Astrocyte of the cerebellum (primary cell): ENCODE results near the gene FCRL3.

Experiments used
- DNase-seq: peaks from one replicate; pipeline ENCODE4 v3.0.0-alpha.2; 2011; ENCODE audit warnings: low read depth
- H3K4me3 ChIP-seq: 2 replicates; pipeline ENCODE4 v1.5.1; 2011; ENCODE audit warnings: mild to moderate bottlenecking, low read depth, low read length, moderate library complexity
- in situ Hi-C: cut with HindIII; loops from 2 replicates; pipeline ENCODE4 v1.10.0; 2017; ENCODE audit warnings: low sequenced_read_pairs
- TF ChIP-seq, protein P1 (sequence below): IDR thresholded peaks from 2 replicates; pipeline ENCODE4 v1.5.1; 2012; ENCODE audit warnings: low read length, low read depth, moderate library complexity, mild to moderate bottlenecking; ENCODE audit errors: missing control alignments

FCRL3 gene

DNA sequence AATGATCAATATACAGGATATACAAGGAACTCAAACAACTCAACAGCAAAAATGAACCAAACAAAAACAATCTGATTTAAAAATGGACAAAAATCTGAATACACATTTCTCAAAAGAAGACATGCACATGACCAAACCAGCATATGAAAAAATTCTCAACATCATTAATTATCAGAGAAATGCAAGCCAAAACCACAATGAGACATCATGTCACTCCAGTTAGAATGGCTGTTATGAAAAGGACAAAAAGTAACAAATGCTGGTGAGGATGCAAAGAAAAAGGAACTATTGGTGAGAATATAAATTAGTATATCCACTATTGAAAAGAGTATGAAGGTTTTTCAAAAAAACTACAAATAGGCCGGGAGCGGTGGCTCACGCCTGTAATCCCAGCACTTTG lies 42.0 kb downstream of the FCRL3 start:
- H3K4me3 ChIP-seq: no peak overlapping the region
- DNase-seq: no peak
- TF ChIP-seq, protein P1, sequence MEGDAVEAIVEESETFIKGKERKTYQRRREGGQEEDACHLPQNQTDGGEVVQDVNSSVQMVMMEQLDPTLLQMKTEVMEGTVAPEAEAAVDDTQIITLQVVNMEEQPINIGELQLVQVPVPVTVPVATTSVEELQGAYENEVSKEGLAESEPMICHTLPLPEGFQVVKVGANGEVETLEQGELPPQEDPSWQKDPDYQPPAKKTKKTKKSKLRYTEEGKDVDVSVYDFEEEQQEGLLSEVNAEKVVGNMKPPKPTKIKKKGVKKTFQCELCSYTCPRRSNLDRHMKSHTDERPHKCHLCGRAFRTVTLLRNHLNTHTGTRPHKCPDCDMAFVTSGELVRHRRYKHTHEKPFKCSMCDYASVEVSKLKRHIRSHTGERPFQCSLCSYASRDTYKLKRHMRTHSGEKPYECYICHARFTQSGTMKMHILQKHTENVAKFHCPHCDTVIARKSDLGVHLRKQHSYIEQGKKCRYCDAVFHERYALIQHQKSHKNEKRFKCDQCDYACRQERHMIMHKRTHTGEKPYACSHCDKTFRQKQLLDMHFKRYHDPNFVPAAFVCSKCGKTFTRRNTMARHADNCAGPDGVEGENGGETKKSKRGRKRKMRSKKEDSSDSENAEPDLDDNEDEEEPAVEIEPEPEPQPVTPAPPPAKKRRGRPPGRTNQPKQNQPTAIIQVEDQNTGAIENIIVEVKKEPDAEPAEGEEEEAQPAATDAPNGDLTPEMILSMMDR: no peak
- in situ Hi-C loops: no loop called here

DNA sequence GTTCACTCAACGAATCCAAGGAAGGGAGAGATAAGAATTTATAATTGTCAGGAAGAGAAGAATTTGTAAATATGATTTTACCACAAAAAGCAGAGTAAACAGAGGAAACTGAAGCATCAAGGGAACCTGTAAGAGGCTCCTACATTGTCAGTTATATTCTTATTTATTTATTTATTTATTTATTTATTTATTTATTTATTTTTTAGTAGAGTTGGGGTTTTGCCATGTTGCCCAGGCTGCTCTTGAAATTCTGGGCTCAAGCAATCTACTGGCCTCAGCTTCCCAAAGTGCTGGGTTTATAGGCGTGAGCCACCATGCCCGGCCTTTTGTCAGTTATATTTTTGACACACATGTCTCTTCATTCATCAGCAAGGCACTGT lies 47.1 kb downstream of the FCRL3 start:
- TF ChIP-seq, protein P1: no peak
- in situ Hi-C loops: no loop called here

DNA sequence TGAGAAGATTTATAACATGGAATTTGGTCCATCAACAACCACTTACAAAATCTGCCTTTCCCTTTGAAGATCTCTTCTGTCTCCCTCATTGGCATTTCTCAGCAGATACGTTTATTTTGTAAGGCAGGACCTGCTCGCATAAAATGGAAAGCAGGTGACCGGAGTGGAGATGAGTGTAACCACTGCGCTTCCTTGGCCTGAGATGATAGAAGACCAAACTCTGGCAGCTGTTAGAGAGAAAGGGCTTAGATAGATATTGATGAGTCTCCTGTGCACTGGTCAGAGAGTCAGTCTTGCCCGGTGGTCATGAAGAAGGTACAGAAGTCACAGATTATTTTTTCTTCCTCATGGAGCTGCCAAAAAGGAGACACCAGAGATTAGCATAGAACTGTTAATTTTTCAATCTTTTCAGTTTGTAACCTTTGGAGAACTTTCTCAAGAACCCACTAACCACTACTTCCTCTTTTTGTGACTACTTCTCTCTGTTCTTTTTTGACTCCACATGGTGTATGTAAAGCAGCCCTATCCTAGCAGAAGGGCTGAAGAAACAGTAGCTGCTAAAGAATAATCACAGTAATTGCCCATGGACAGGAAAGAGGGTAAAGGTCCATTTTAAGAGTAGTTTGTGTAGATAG lies 47.6 kb downstream of the FCRL3 start:
- DNase-seq: no peak
- no peak overlapping the region for H3K4me3 ChIP-seq
- in situ Hi-C loops: no loop called here
- TF ChIP-seq, protein P1: no peak

More for the DNA sequence above, 47.1 kb downstream of the FCRL3 start:
- no peak for DNase-seq
- H3K4me3 ChIP-seq: no peak overlapping the region

DNA sequence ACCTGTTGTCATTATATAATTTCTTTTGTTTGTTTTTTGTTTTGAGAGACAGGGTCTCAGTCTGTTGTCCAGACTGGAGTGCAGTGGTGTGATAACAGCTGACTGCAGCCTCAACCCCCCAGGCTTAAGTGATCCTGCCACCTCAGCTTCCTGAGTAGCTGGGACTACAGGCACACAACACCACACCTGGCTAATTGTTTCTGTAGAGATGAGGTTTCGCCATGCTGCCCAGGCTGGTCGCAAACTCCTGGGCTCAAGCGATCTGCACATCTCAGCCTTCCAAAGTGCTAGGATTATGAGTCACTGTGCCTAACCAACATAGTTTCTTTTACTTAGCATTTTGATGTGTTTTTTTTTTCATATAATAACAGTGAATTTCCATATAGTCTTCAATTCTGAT lies 52.3 kb downstream of the FCRL3 start:
- in situ Hi-C loops: no loop called here
- TF ChIP-seq, protein P1: no peak
- H3K4me3 ChIP-seq: no peak overlapping the region
- no peak for DNase-seq

DNA sequence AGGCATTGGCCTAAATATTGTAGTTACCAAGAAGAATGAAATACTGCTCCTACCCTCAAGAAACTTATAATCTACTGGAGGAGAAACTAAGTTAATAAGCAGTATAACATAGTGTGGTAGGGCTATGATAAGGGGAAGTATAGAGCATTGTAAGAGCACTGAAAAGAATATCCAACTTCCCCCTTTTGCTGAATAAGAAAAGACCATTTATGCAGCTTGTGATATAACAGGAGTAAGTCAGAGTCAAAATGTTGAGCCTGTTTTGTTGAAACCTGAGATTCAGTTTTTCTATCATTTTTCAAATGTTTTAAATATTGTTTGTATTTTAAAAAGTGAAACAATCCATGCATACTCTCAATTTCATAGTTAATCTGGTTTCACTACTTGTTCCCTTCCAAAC lies 54.4 kb downstream of the FCRL3 start:
- in situ Hi-C loops: no loop called here

DNA sequence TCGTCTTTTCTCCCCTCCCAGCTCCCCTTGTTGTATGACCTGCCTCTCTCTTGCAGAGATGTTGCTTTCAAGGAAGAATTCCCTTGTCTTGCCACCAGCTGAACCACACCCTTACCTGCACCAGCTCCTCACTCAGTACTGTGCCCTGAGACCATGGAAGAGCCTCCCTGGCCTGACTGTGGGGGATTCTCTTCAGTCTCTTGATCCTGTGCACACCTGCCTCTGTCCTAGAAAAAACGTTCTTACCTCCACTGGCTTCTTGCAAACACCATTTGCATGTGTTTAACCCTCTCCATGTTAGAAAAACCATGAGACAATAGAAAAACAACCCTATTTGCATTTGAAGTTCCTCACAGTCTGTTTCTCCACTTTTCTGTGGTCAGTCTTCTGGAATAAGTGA lies 59.4 kb downstream of the FCRL3 start:
- no peak overlapping the region for H3K4me3 ChIP-seq
- no peak for DNase-seq
- in situ Hi-C loops: no loop called here
- TF ChIP-seq, protein P1: no peak

More for the DNA sequence above, 54.4 kb downstream of the FCRL3 start:
- DNase-seq: no peak
- TF ChIP-seq, protein P1: no peak
- H3K4me3 ChIP-seq: no peak overlapping the region
